ENCODE data around the gene YES1. TPM values are rescaled to one million over a fixed set of nuclear protein-coding genes. Genes with fewer than 3 reads are reported as not detected.
A peak's percentile ranks its signal among the peaks of the same experiment; 100 is the strongest.

Gene YES1
- total and polyA plus RNA-seq, 2 of the 13 experiments (the other 11 are each of a cell fraction or from before 2014, with no cell fraction given), result 17.2 to 70.8 TPM

DNA sequence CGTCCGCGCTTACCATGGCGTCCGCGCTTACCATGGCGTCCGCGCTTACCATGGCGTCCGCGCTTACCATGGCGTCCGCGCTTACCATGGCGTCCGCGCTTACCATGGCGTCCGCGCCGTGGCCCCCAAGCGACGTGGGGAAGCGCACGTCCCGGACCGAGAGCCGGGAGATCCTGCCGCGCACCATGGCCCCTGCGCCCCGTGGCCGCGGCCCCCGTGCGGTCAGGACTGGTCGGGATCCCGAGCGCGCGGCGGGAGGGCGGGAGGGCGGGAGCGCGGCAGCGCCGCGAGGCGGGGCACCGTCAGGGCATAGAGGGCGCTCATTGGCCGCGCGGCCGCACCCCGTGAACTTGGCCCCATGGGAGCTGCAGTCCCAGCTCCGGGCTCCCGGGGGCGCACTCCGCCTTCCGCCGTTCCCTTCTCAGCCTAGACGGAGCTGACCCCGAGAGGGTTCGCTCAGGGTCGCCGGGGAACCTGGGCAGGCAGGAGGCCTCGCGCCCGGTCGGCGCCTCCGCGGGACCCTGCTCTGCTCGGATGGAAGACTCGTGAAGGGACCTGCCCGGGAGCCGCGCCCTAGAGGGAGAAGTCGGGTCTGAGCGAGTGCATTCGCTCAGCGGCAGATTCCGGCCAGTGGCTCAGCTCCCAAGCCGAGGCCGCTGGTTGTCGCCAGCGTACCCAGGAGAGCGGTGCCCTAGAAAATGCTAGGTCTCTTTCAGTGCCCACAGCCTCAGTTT, 99.5 kb downstream of the YES1 start, which contains the start of gene ENOSF1 (continued):
- TF ChIP-seq PAX8 (CRISPR knock-in tag; IDR thresholded peaks at IDR 0.05; ENCODE audit: borderline replicate concordance) (peak; percentile 79; the same call in 1 of the 2 replicates), ZNF263 (CRISPR knock-in tag; IDR thresholded peaks at IDR 0.05) (no peak), ARHGAP35 (CRISPR knock-in tag; IDR thresholded peaks at IDR 0.05; ENCODE audit: borderline replicate concordance) (no peak), ZNF781 (CRISPR knock-in tag; IDR thresholded peaks at IDR 0.05; ENCODE audit: borderline replicate concordance, not compliant biosample characterization) (no peak), HDAC6 (IDR thresholded peaks at IDR 0.05; ENCODE audit: low read depth, low read length) (no peak), ZBTB38 (CRISPR knock-in tag; IDR thresholded peaks at IDR 0.05) (peak; percentile 95), ZNF264 (CRISPR knock-in tag; IDR thresholded peaks at IDR 0.05) (no peak; the same call in 1 of the 2 replicates), ZNF747 (CRISPR knock-in tag; IDR thresholded peaks at IDR 0.05; ENCODE audit: borderline replicate concordance) (peak; percentile 74), ZMYM4 (CRISPR knock-in tag; IDR thresholded peaks at IDR 0.05) (peak; percentile 80), SNAPC2 (CRISPR knock-in tag; IDR thresholded peaks at IDR 0.05) (peak; percentile 54; the same call in 1 of the 2 replicates)
- TF ChIP-seq, protein P1, sequence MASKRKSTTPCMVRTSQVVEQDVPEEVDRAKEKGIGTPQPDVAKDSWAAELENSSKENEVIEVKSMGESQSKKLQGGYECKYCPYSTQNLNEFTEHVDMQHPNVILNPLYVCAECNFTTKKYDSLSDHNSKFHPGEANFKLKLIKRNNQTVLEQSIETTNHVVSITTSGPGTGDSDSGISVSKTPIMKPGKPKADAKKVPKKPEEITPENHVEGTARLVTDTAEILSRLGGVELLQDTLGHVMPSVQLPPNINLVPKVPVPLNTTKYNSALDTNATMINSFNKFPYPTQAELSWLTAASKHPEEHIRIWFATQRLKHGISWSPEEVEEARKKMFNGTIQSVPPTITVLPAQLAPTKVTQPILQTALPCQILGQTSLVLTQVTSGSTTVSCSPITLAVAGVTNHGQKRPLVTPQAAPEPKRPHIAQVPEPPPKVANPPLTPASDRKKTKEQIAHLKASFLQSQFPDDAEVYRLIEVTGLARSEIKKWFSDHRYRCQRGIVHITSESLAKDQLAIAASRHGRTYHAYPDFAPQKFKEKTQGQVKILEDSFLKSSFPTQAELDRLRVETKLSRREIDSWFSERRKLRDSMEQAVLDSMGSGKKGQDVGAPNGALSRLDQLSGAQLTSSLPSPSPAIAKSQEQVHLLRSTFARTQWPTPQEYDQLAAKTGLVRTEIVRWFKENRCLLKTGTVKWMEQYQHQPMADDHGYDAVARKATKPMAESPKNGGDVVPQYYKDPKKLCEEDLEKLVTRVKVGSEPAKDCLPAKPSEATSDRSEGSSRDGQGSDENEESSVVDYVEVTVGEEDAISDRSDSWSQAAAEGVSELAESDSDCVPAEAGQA (IDR thresholded peaks at IDR 0.05; ENCODE audit: low read depth), result peak; percentile 95
- TF ChIP-seq, protein P1 (CRISPR knock-in tag; IDR thresholded peaks at IDR 0.05; ENCODE audit: borderline replicate concordance), result no peak
- TF ChIP-seq, protein P2, sequence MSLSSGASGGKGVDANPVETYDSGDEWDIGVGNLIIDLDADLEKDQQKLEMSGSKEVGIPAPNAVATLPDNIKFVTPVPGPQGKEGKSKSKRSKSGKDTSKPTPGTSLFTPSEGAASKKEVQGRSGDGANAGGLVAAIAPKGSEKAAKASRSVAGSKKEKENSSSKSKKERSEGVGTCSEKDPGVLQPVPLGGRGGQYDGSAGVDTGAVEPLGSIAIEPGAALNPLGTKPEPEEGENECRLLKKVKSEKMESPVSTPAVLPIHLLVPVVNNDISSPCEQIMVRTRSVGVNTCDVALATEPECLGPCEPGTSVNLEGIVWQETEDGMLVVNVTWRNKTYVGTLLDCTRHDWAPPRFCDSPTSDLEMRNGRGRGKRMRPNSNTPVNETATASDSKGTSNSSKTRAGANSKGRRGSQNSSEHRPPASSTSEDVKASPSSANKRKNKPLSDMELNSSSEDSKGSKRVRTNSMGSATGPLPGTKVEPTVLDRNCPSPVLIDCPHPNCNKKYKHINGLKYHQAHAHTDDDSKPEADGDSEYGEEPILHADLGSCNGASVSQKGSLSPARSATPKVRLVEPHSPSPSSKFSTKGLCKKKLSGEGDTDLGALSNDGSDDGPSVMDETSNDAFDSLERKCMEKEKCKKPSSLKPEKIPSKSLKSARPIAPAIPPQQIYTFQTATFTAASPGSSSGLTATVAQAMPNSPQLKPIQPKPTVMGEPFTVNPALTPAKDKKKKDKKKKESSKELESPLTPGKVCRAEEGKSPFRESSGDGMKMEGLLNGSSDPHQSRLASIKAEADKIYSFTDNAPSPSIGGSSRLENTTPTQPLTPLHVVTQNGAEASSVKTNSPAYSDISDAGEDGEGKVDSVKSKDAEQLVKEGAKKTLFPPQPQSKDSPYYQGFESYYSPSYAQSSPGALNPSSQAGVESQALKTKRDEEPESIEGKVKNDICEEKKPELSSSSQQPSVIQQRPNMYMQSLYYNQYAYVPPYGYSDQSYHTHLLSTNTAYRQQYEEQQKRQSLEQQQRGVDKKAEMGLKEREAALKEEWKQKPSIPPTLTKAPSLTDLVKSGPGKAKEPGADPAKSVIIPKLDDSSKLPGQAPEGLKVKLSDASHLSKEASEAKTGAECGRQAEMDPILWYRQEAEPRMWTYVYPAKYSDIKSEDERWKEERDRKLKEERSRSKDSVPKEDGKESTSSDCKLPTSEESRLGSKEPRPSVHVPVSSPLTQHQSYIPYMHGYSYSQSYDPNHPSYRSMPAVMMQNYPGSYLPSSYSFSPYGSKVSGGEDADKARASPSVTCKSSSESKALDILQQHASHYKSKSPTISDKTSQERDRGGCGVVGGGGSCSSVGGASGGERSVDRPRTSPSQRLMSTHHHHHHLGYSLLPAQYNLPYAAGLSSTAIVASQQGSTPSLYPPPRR (CRISPR knock-in tag; IDR thresholded peaks at IDR 0.05; ENCODE audit: borderline replicate concordance), result peak; percentile 54; the same call in 1 of the 2 replicates
- TF ChIP-seq, protein P3, sequence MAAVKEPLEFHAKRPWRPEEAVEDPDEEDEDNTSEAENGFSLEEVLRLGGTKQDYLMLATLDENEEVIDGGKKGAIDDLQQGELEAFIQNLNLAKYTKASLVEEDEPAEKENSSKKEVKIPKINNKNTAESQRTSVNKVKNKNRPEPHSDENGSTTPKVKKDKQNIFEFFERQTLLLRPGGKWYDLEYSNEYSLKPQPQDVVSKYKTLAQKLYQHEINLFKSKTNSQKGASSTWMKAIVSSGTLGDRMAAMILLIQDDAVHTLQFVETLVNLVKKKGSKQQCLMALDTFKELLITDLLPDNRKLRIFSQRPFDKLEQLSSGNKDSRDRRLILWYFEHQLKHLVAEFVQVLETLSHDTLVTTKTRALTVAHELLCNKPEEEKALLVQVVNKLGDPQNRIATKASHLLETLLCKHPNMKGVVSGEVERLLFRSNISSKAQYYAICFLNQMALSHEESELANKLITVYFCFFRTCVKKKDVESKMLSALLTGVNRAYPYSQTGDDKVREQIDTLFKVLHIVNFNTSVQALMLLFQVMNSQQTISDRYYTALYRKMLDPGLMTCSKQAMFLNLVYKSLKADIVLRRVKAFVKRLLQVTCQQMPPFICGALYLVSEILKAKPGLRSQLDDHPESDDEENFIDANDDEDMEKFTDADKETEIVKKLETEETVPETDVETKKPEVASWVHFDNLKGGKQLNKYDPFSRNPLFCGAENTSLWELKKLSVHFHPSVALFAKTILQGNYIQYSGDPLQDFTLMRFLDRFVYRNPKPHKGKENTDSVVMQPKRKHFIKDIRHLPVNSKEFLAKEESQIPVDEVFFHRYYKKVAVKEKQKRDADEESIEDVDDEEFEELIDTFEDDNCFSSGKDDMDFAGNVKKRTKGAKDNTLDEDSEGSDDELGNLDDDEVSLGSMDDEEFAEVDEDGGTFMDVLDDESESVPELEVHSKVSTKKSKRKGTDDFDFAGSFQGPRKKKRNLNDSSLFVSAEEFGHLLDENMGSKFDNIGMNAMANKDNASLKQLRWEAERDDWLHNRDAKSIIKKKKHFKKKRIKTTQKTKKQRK (IDR thresholded peaks at IDR 0.05; ENCODE audit: low read length), result no peak

Measured in HepG2 (cell line).